SIG-M5 treated with dmso at 0.1 percent for 504 hours (cell line): ENCODE data around the gene ITPKB.
"Not testable (repeated sequence)": the region's sequence is repeated elsewhere in the genome, so short reads cannot be mapped to it uniquely, and the experiment has no call there.

Experiments used
- DNase-seq: peaks from one replicate; lab custom pipeline; 2025; ENCODE audit not compliant: unreplicated experiment; lab: John Stamatoyannopoulos, UW

ITPKB gene

DNA sequence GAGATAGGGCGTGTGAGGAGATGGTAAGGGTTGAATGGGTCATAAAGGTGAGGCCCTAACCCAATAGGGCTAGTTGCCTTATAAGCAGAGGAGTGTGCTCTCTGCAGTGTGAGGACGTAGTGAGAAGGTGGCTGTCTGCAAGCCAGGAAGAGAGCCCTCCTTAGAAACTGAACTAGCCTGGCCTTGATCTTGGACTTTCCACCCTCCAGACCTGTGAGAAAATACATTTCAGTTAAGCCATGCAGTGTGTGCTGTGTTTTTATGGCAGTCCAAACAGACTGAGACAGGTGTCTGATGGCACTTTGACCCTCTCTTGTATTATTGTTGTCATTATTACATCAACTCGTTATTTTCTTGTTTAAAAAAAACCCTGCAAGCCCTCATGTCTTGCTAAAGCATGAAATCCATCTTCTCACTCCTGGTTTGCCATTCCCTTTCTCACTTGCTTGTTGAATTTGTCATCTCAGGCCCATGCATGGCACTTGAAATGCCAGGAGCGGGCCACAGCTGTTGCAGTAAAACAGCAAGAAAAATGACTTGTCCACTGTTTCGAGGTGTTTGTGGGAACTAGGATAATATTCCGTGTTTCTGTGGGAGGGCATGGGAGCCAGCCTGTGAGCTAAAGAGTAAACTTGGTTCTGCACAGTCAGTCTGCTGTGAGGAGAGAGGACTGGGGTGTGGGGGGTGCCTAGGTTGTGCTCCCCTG is 111.9 kb downstream of the ITPKB start:
- no peak for DNase-seq

DNA sequence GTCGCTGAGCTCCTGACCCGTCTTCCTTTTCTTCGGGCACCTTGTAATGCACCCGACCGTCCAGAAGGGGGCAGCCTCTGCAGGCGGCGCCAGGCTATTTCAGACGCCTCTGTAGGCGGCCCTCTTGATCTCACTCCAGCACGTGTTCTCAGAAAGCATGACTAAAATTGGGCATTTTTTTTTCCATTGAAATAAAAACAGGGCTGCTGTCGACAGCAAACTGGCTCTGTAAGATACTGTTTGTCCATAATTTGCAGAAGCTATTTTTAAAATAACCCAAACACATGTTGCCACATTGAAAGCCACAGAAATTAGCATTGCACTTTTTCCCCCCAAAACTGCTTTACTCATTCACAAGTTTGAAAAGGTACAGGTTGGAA is 112.5 kb downstream of the ITPKB start:
- peak; percentile 77 for DNase-seq

DNA sequence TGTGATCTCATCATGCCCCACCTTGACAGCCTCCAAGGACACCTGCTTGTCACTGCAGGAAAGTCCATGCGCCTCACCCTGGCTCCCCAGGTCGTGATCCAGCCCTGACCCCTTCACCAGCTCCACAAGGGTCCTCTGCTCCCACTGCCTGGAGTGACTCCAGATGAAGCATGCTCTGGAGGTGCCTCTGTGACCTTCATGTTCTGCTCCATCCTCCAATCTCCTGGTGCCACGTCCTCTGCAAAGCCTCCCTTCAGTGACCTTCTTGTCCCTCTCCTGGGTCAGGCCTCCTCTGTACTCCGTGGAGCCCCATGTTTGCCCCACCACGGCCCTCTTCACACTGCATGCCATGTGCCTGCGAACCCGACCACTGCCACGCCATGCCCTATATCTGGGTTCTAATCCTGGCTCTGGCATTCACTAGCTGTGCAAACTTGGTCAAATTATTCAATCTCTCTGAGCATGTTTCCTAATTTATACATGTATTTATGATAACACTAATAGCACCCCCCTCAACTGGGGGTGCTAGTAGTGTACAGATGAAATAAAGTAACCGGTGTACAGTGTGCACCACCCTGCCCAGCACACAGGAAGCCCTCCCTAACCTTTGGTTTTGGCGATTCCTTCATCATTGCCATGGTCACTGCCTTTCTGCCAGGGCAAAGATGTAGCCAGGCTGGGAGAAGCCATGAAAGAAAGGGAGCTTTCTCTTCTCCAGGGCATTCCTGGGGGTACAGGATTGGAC is 113.1 kb downstream of the ITPKB start:
- DNase-seq = no peak

DNA sequence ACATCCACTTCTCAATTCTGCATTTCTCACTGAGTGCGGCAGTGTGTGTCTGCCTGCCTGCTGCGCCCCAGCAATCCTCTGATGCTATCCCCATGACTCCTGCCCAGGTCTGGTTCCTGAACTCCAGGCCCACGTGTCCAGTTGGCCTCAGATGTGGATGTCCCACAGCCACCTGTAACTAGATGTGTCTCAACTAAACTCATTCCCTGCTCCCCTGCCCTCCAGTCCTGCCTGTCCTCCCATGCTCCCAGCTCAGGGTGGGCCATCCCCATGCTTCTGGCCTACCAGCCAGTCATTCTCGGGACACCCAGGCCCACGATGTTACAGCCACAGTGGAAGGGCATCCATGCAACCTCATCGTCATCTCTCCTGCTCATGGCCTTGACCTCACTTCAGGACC is 113.8 kb downstream of the ITPKB start:
- DNase-seq = no peak

DNA sequence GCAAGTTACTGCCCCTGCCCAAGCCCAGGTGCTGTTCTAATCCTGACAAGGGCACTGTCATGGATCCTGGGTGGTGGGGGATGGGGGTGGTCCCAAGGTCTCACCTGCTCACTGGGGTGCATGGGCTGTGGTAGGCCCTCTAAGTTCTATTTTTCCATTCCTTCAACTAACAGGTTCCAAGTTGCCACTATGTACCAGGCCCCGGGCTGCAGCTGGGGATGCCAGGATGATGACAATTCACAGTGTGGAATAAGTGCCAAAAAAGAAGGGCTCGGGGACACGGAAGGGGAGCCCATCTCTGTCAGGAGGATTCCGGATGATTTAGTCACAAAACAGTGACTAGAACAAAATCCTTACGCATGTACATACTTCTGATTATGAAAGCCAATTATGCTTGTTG is 114.6 kb downstream of the ITPKB start:
- DNase-seq = no peak

DNA sequence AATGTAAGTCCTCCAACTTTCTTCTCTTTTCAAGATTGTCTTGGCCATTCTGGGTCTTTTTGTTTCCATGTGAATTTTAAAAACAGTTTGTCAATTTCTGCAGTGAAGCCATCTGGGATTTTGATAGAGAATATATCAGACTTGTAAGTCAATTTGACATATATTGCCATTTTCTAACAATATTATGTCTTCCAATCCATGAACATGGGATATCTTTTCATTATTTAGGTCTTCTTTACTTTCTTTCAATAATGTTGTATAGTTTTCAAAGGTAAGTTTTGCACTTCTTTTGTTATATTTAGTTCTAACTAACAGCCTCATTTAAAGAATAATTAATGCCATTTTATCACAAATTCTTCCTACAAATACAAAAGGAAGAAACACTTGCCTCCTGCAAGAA is 117.1 kb downstream of the ITPKB start:
- no peak for DNase-seq

DNA sequence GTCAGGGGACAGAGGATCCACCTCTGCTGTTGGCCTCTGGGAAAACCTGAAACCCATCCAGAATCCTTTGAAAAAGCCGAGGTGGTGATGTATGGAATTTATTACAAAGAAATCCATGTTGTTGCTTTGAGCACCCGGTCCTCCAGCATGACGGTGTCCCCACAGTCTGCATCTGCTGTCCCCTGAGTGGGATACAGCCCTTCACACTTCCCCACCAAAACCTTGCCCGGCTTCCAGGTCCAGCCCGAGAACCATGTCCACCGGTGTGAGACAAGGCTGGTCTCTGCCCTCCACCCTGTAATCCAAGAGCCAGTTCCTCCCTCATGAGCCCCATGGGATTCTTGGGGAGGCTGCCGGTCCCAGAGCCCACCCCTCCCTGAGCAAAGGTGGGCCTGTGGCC is 120.1 kb downstream of the ITPKB start:
- DNase-seq = no peak

DNA sequence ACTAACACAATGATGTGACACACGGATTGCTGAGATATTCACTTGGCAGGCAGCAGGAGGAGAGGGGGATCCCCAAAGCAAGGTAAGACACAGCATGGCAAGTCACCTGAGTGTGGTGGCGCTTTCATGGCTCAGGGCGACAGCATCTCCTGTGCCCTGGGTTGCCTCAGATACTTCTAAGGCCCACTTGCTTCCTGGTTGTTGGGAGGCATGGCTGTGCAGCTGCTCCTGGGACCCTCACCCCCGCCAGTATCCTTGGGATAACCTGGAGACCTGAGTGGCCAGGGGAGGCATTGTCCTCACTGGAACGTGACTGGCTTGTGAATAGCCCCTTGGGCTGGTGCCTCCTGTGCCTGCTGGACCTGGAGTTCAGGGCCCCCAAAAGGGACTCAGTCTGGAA is 120.7 kb downstream of the ITPKB start:
- no peak for DNase-seq

DNA sequence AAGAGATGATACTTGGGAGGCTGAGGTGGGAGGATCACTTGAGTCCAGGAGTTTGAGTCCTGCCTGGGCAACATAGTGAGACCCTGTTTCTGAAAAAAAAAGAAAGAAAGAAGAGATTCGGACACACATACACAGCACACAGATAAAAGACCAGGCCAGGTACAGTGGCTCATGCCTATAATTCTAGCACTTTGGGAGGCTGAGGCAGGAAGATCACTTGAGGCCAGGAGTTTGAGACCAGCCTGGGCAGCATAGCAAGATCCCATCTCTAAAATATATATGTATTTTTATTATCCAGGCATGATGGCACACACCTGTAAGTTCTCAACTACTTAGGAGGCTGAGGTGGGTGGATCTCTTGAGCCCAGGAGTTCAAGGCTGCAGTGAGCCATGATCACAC is 121.4 kb downstream of the ITPKB start:
- DNase-seq = not testable (repeated sequence)

DNA sequence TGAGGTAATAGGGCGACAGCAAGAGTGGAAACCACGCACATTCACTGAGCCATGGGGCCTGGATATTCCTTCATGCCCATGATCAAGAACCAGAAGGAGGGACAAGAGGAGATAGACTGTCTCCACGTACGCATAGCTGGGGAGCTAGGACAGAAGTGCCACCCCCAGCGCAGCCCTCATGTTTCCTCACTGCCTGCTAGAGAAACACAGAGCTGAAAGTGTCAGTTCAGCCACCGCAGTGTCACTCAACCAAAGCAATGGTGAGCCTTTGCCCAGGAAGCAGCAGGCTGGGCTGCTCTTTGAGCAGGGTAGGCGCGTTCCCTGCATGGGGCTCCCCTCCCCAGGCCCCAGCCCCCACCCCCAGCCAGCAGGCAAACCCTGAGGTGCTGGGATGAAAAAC is 122.0 kb downstream of the ITPKB start:
- no peak for DNase-seq

DNA sequence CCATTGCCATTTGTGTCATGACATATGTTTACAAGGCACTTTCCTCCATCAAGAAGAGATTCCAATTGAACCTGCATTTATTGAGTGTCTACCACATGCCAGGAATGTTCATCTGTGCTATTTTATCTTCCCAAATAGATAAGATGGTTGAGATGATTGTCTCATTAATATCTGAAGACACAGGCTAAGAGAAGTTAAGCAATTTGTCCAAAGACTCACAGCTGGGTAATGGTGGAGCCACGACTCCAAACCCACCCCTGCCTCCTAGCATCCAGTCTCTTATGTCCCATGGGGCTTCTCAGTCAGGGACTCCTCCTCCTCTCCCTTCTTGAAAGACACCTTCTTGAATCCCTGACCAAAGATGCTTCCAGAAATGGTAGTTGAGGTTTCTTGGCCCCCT is 122.4 kb downstream of the ITPKB start:
- DNase-seq = no peak

DNA sequence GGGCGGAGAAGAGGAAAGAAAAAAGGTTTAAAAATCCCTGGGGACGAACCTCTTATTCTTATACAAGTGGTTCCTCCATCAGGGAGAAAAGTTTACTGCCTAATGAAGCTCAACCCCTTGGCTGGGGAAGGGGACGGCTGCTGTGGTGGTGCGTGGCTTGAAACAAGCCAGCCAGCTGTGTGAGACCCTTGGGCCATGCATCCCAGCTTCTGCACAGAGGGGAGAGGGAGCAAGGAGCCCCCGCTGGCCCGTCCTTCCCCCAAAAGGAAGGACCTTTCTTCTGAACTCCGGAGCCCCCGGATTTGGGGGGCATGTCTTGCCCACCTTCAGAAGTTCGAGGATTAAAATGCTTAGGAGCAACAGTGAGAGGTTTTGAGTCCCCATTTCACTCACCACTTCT is 123.2 kb downstream of the ITPKB start:
- no peak for DNase-seq

DNA sequence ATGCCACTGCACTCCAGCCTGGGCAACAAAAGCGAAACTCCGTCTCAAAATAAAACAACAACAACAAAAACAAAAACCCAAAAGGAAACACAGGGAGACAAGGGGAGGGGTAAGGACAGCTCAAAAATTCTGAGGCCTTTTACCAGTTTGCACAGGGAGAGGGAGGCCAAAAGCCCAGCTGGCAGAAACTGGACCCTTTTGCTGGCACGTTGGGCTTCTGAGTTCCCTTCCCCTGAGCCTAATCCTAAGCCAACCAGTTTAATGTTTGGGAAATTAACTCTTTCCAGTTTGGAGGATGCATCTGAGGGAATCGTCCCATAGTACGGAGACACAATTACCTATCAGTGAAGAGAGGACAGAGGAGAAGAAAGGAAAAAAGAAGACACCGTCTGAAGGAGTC is 127.1 kb downstream of the ITPKB start:
- not testable (repeated sequence) for DNase-seq

DNA sequence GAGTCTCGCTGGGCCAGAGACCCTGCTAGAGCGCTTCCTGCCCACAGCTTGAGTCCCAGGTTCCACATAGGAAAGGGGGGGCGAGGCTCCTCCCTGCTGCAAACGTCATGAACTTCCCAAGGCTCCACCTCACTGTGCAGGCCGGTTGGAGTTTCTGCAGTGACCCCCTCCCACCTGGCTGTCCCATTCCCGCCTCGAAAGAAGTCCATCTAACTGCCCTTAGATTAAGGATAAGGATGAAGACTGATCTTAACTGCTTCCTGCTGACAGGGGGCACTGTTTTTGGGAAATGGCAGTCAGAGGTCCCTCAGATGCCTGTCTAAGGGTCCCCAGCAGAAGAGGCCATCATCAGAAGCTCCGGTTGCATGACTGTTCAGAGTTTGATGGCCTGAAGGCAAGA is 127.8 kb downstream of the ITPKB start:
- no peak for DNase-seq

DNA sequence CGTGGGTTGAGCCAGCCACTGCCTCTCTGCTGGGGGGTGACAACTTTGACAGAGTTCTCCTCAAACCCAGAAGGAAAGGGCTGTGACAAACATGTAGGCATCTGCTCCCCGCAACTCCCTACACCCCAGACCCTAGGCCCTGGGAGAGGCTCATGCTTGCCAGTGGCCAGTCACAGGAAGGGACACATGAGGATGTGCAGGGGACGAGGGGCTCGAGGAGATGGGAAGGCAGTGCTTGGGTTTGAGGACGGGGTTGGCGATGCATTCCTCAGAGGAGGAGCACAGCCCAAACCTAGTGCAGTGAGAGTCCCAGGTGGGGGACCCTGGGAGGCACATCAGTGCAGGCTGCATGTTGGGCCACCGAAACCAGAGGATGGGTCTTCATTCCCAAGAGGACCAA is 128.4 kb downstream of the ITPKB start:
- DNase-seq = no peak

DNA sequence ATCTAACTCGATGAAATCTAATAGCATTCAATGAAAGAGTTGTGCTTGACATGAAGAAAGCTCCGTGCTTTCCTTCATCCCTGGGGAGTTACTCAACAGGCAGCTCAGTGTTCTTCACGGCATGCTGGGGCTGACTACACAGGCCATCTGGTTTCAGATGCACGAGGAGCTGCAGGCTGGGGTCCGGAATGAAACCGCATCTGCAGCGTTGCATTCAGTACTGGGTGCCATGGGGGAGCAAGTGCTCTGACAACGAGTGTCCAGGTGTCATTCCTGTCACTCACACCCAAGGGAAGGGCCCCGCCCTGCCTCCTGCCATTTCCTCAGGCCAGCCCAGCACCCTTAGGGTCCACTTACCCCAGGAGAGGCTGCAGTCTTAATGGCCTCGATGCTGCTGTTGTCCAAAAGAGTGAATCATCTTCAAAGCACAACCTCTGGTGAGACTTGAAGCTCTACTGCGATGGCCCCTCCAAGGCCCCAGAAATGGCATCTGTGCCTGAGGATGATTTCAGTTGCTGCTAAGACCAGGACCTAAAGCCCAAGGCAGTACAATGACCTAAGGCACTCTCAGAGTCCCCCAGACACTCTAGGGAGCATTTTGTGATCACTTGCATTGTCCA is 129.1 kb downstream of the ITPKB start:
- no peak for DNase-seq

DNA sequence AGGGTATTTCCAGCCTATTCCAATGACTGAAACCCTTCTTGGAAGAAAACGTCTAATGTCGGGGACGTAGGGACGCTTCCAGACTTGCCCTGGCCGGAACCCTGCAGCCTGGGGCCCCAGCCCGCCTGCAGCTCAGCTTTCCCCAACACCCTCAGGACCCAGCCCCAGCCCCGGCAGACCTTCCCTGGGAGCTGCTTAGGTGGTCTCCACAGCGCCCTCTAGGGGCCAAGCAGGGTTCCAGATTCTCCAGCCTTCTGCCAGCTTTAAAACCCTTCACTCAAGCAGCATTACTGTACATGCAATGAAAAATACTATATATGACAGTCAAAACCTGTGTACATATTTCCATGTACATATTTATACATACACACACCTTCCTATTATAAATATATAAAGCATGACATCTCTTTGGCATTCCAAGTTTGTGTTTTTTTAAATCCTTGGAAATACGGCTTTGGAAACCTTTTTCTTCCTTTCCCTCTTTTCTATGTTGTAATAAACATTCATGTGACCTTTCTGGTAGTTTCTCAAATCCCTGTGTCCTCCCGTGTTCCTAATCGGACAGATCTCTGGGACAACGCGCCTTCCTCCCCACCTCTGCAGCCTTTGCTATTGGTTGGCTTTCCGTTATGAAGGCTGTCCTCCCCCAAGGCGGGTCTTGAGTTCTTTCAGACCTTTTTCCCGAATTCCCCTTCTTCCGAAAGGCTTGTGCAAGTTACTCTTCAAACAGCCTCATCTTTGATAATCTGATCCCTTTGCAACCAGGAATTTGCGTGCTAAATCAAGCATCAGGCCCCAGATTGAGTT is 130.2 kb downstream of the ITPKB start:
- peak; percentile 65 for DNase-seq

DNA sequence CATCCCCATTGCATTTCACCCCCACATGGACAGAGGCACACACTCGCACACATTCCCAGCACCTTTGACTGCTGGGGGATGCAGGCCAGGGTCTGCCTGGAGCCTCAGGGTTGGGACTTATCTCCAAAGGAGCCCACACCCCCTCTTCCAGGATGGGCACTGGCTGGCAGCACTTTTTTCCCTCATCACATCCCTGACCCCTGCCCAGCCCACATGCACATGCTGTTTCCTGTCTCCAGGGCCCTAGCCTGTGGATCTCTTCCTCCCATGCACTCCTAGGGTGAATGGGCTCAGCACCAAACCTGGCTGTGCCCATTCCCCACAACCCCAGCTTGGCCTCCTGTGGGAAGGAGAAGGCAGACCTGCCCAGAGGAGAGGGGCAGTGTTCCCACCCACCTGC is 131.3 kb downstream of the ITPKB start:
- no peak for DNase-seq

DNA sequence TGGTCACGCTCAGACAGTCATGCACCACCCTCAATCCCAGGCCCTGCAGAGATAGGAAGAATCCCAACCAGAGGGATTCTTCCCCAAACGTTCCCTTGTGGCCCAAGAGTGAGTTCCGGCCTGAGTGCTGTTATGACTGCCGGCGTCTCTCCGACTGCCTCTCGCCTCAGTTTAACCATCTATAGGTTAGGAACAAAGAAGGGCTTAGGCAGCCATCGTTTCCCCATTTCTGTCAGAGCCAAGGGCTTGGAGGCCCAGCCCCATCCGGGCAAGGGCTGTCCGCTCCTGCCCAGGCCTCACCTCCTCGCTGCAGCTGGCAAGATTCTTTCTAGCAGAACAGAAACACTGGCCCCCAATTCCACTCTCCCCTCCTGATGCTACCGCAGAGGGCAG is 131.8 kb downstream of the ITPKB start:
- no peak for DNase-seq

DNA sequence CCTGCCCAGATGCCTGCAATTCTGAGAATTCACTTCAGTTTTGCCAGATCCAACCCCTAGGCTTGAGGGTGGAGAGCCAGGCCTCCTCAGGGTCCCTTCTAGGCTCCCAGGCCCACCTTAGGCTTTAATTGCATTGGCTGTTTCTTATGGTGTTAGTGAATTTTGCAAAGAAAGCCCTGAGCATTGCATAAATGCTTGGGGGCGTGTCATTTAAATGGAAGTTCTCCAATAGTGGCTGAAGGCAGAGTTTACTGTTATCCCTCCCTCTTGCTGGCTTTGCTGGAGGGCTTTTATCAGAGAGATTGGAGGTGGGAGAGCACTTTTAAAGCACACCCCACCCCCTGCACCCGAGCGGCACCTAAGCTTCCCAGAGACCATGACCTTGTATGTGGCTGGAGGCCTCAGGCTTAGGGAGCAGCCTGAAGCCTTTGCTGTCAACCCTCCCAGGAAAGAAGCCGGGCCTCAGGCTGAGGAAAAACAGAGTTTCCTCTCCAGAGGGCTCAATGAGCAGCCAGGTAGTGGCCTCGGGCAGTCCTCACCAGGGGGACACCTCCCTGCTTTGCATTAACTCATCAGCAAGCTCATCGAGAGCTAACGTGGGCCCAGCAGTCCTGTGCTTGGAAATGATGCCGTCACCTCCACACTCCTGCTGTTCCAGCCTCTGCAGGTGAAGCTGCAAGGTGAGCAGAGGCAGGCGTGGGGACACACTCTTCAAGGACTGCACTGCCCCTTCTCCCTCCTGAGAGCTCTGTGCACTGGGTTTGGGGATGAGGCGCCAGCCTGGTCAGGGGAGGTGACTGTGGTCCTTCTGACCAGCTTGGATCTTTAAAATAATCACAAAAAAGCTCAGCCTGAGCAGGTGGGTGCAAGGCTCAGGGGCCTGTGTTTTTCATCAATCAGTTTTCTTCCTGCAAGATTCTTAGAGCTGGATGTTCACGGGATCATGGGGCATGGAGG is 132.5 kb downstream of the ITPKB start:
- peak; percentile 4 for DNase-seq
